ENCODE results near the gene BAZ1B.
A peak's percentile ranks its signal among the peaks of the same experiment; 100 is the strongest.

BAZ1B gene

DNA sequence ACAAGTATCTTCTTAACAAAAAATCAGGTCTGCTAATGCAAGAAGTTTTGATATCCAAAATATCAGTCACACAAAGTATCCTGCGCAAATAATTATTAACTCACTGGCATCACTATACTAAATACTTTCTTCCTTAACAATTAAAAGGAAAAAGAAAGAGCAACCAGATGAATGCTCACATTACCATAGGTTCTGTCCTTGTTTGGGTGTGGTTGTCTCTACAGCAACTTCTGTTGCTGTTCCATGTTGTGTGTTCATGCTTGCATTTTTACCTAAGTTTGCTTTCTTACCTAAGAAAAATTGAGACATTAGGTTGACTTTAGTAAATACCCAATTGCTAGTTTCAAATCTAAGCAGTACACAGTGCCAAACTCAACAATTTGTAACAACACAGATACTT, 56.0 kb downstream of the BAZ1B start:
- H3K9me3 ChIP-seq (ENCODE audit: control insufficient read depth, low read length): no peaks in the 10 kb centered on the region
- H3K4me1 ChIP-seq (ENCODE audit: control insufficient read depth, insufficient read depth, low read length, poor library complexity, severe bottlenecking): no peaks in the 10 kb centered on the region
- no CpG with 5 or more reads among the region's 1 CpG for WGBS, 2 experiments (ENCODE audit: insufficient coverage in 2 of 2)
- no peak overlapping the region for H3K27ac ChIP-seq (ENCODE audit: low read depth, low read length, severe bottlenecking)
- no peak overlapping the region for H3K4me3 ChIP-seq (ENCODE audit: extremely low read depth, insufficient read depth, low read length, poor library complexity, severe bottlenecking)
- H3K36me3 ChIP-seq (ENCODE audit: control insufficient read depth, insufficient read depth, low read length): peaks cover 98% of the 10 kb centered on the region

GRCh38 chr7:73463966-73464365, 58.1 kb downstream of the BAZ1B start:
- H3K36me3 ChIP-seq (ENCODE audit: control insufficient read depth, insufficient read depth, low read length): peaks cover 99% of the 10 kb centered on the region
- no peaks in the 10 kb centered on the region for H3K9me3 ChIP-seq (ENCODE audit: control insufficient read depth, low read length)
- no peaks in the 10 kb centered on the region for H3K4me1 ChIP-seq (ENCODE audit: control insufficient read depth, insufficient read depth, low read length, poor library complexity, severe bottlenecking)
- no peak overlapping the region for H3K4me3 ChIP-seq (ENCODE audit: extremely low read depth, insufficient read depth, low read length, poor library complexity, severe bottlenecking)
- H3K27ac ChIP-seq (ENCODE audit: low read depth, low read length, severe bottlenecking): no peak overlapping the region
- WGBS, 2 experiments (ENCODE audit: insufficient coverage in 2 of 2): 97 to 100% methylated on average over 4 to 5 of the region's 7 CpGs

DNA sequence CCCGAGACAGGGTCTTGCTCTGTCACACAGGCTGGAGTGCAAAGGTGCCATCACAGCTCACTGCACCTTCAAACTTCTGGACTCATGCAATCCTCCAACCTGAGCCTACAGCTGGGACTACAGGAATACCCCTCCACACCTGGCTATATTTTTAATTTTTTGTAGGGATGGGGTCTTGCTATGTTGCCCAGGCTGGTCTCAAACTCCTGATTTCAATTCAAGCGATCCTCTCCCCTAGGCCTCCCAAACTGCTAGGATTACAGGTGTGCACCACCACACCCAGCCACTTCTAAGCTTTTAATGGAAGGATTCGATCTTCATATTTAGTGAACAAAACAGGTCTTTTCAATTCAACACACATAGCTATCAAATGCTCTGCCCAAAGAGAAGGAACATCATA, 58.8 kb downstream of the BAZ1B start:
- Histone ChIP-seq H3K4me1 (ENCODE audit: control insufficient read depth, insufficient read depth, low read length, poor library complexity, severe bottlenecking) (no peaks in the 10 kb centered on the region), H3K9me3 (ENCODE audit: control insufficient read depth, low read length) (no peaks in the 10 kb centered on the region), H3K27ac (ENCODE audit: low read depth, low read length, severe bottlenecking) (no peak overlapping the region), H3K36me3 (ENCODE audit: control insufficient read depth, insufficient read depth, low read length) (peaks cover 99% of the 10 kb centered on the region), H3K4me3 (ENCODE audit: extremely low read depth, insufficient read depth, low read length, poor library complexity, severe bottlenecking) (no peak overlapping the region)
- 83 to 90% methylated on average over 1 of the region's 3 CpGs for WGBS, 2 experiments (ENCODE audit: insufficient coverage in 2 of 2)

GRCh38 chr7:73461782-73462285, 60.3 kb downstream of the BAZ1B start:
- H3K27ac ChIP-seq (ENCODE audit: low read depth, low read length, severe bottlenecking): no peak overlapping the region
- WGBS, 2 experiments (ENCODE audit: insufficient coverage in 2 of 2): 100% methylated on average over 3 of the region's 3 CpGs
- H3K36me3 ChIP-seq (ENCODE audit: control insufficient read depth, insufficient read depth, low read length): peaks cover 98% of the 10 kb centered on the region
- H3K9me3 ChIP-seq (ENCODE audit: control insufficient read depth, low read length): no peaks in the 10 kb centered on the region
- H3K4me1 ChIP-seq (ENCODE audit: control insufficient read depth, insufficient read depth, low read length, poor library complexity, severe bottlenecking): no peaks in the 10 kb centered on the region
- no peak overlapping the region for H3K4me3 ChIP-seq (ENCODE audit: extremely low read depth, insufficient read depth, low read length, poor library complexity, severe bottlenecking)

DNA sequence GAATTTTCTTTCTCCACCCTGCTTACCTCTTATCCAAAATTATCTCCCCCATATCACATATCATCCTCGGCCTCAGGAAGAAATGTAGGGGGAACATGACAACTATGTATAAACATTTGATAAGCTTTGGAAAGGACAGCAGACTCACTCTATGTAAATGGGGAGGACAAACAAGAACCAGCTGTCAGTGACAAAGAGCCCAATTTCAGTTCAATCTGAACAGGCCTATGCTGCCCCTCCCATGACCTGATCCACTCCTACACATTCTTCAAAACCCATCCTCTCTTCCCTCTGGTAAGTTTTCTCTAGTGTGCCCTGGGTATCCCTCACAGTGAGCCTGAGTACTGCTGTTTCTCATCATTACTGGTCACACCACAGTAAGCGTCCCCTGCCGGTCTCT, 67.7 kb downstream of the BAZ1B start:
- Histone ChIP-seq H3K27ac (ENCODE audit: low read depth, low read length, severe bottlenecking) (no peak overlapping the region), H3K4me1 (ENCODE audit: control insufficient read depth, insufficient read depth, low read length, poor library complexity, severe bottlenecking) (no peaks in the 10 kb centered on the region), H3K4me3 (ENCODE audit: extremely low read depth, insufficient read depth, low read length, poor library complexity, severe bottlenecking) (no peak overlapping the region), H3K36me3 (ENCODE audit: control insufficient read depth, insufficient read depth, low read length) (peaks cover 96% of the 10 kb centered on the region), H3K9me3 (ENCODE audit: control insufficient read depth, low read length) (no peaks in the 10 kb centered on the region)
- WGBS, 2 experiments (ENCODE audit: insufficient coverage in 2 of 2): 78 to 100% methylated on average over 2 to 3 of the region's 3 CpGs

DNA sequence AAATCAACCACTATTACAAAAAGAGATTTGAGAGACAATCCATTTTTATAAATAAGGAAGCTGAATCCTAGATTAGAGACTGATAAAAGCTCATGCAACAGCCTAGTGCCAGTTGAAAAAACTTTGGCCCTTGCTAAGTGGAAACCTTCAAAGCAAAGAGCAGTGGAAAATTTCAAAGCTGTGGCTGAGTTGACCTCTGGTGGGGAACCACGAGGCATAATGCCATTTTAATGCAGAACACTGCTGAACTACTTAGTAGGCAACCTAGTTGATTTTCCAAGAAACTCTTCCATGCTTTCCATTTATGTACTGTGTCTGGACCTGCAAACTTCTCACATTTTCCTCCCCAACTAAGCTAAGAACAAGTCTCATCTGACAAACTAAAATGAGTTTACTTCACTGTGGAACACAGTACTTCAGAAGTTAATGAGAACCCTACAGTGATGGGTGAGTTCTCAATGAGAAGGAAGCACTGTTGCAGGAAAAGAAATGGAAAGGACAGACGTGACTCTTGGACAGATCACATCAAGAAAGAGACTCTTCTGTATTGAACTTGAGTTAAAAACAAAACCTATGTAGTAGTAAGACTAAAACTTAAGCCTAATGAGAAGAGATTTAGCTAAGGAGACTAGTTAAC, 69.0 kb downstream of the BAZ1B start:
- Histone ChIP-seq H3K4me3 (ENCODE audit: extremely low read depth, insufficient read depth, low read length, poor library complexity, severe bottlenecking) (no peak overlapping the region), H3K4me1 (ENCODE audit: control insufficient read depth, insufficient read depth, low read length, poor library complexity, severe bottlenecking) (no peaks in the 10 kb centered on the region), H3K27ac (ENCODE audit: low read depth, low read length, severe bottlenecking) (peak overlapping the region; percentile 12), H3K9me3 (ENCODE audit: control insufficient read depth, low read length) (no peaks in the 10 kb centered on the region), H3K36me3 (ENCODE audit: control insufficient read depth, insufficient read depth, low read length) (peaks cover 96% of the 10 kb centered on the region)
- WGBS, 2 experiments (ENCODE audit: insufficient coverage in 2 of 2): 77 to 78% methylated on average over 1 of the region's 2 CpGs

DNA sequence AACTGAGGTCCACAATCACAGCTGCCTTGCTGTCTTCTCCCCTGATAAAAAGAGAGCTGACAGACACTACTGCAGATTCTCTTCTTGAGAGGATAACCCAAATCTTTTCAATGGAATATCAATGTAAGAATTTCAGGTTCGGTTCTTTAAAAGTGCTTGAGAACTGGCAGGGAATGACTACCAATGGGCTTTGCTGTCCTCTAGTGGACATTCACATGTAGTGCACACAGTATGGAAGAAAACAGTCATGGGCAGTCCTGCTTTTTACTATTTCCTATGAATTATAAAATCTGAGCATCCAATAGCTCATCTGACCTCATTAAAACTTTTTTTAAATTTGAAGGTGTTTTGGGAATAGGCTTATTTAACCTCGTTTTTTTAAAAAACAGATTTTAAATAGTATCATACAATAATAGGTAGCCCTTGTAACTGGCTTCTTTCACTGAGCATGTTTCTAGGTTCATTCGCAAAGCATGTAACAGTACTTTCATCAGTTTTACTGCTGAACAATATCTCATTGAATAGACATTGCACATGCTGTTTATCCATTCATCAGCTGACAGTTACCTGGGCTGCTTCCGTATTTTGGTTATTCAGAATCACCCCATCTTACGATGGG, 70.2 kb downstream of the BAZ1B start:
- H3K27ac ChIP-seq (ENCODE audit: low read depth, low read length, severe bottlenecking): no peak overlapping the region
- 82 to 84% methylated on average over 4 of the region's 5 CpGs for WGBS, 2 experiments (ENCODE audit: insufficient coverage in 2 of 2)
- no peaks in the 10 kb centered on the region for H3K4me1 ChIP-seq (ENCODE audit: control insufficient read depth, insufficient read depth, low read length, poor library complexity, severe bottlenecking)
- H3K9me3 ChIP-seq (ENCODE audit: control insufficient read depth, low read length): no peaks in the 10 kb centered on the region
- H3K36me3 ChIP-seq (ENCODE audit: control insufficient read depth, insufficient read depth, low read length): peaks cover 97% of the 10 kb centered on the region
- H3K4me3 ChIP-seq (ENCODE audit: extremely low read depth, insufficient read depth, low read length, poor library complexity, severe bottlenecking): no peak overlapping the region

GRCh38 chr7:73449422-73449821, 72.7 kb downstream of the BAZ1B start:
- peaks cover 4% of the 10 kb centered on the region for H3K4me1 ChIP-seq (ENCODE audit: control insufficient read depth, insufficient read depth, low read length, poor library complexity, severe bottlenecking)
- 100% methylated on average over 1 of the region's 5 CpGs; no CpG with 5 or more reads in 1 of the 2 experiments for WGBS, 2 experiments (ENCODE audit: insufficient coverage in 2 of 2)
- H3K27ac ChIP-seq (ENCODE audit: low read depth, low read length, severe bottlenecking): no peak overlapping the region
- no peak overlapping the region for H3K4me3 ChIP-seq (ENCODE audit: extremely low read depth, insufficient read depth, low read length, poor library complexity, severe bottlenecking)
- H3K9me3 ChIP-seq (ENCODE audit: control insufficient read depth, low read length): no peaks in the 10 kb centered on the region
- peaks cover 97% of the 10 kb centered on the region for H3K36me3 ChIP-seq (ENCODE audit: control insufficient read depth, insufficient read depth, low read length)

- Histone ChIP-seq H3K36me3 (ENCODE audit: control insufficient read depth, insufficient read depth, low read length) (peaks cover 98% of the 10 kb centered on the region), H3K9me3 (ENCODE audit: control insufficient read depth, low read length) (no peaks in the 10 kb centered on the region), H3K27ac (ENCODE audit: low read depth, low read length, severe bottlenecking) (no peak overlapping the region), H3K4me1 (ENCODE audit: control insufficient read depth, insufficient read depth, low read length, poor library complexity, severe bottlenecking) (peaks cover 4% of the 10 kb centered on the region), H3K4me3 (ENCODE audit: extremely low read depth, insufficient read depth, low read length, poor library complexity, severe bottlenecking) (no peak overlapping the region)
- WGBS, 2 experiments (ENCODE audit: insufficient coverage in 2 of 2): 86 to 92% methylated on average over 4 of the region's 4 CpGs
Measured at GRCh38 chr7:73448609-73449008, 73.5 kb downstream of the BAZ1B start.

DNA sequence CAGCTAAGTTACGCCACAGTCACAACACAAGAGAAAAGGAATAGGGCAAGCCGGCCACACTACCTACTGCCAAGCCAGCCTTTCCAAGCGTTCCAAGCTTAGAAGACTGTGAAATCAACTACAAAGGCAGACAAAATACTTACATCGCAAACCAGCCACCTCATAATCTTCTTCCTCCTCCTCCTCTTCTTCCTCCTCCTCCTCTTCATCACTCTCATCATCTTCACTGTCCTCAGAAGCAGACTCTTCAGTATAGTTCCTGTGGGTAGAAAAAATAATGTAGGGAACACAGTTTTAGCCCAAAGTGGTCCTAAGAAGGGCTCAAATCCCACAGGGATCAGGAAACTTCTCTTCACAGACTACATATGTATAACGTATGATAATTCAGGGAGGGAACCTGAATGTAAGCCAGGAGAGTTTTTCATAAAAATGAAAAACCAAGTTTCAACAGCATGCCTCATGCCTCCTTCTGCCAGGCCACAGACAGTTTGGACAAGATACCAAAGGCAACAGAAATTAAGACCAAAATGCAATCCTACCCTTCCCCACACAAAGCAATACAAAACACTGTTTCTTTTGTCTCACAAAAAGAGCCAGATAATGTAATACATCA, 74.9 kb downstream of the BAZ1B start:
- Histone ChIP-seq H3K27ac (ENCODE audit: low read depth, low read length, severe bottlenecking) (no peak overlapping the region), H3K4me1 (ENCODE audit: control insufficient read depth, insufficient read depth, low read length, poor library complexity, severe bottlenecking) (peaks cover 4% of the 10 kb centered on the region), H3K36me3 (ENCODE audit: control insufficient read depth, insufficient read depth, low read length) (peaks cover 98% of the 10 kb centered on the region), H3K9me3 (ENCODE audit: control insufficient read depth, low read length) (no peaks in the 10 kb centered on the region), H3K4me3 (ENCODE audit: extremely low read depth, insufficient read depth, low read length, poor library complexity, severe bottlenecking) (no peak overlapping the region)
- 100% methylated on average over 1 to 4 of the region's 5 CpGs for WGBS, 2 experiments (ENCODE audit: insufficient coverage in 2 of 2)

DNA sequence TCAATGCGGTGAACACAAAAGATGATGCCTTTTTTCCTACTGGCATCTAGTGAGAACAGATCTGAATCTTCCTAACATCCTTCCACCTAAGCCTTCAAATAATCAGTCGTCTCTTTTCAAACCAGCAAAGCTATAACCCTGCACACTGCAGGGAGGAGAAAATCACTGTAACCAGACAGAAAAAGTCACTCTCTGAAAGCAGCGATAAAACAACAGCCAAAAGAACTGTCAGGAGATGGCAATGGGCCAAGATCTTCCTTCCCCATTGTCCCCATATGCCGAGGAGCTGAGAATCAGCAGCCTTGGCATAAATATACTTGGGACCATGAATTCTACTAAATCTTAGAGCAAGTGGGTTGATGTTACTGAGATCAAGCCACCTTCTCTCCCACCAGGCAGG, 75.4 kb downstream of the BAZ1B start:
- peaks cover 5% of the 10 kb centered on the region for H3K4me1 ChIP-seq (ENCODE audit: control insufficient read depth, insufficient read depth, low read length, poor library complexity, severe bottlenecking)
- no peaks in the 10 kb centered on the region for H3K9me3 ChIP-seq (ENCODE audit: control insufficient read depth, low read length)
- H3K36me3 ChIP-seq (ENCODE audit: control insufficient read depth, insufficient read depth, low read length): peaks cover 100% of the 10 kb centered on the region
- no peak overlapping the region for H3K4me3 ChIP-seq (ENCODE audit: extremely low read depth, insufficient read depth, low read length, poor library complexity, severe bottlenecking)
- no peak overlapping the region for H3K27ac ChIP-seq (ENCODE audit: low read depth, low read length, severe bottlenecking)
- 95 to 100% methylated on average over 1 to 2 of the region's 4 CpGs for WGBS, 2 experiments (ENCODE audit: insufficient coverage in 2 of 2)
